Muscle of leg (tissue), 11 donors: ENCODE results near the gene SENP6. TPM values are rescaled to one million over a fixed set of nuclear protein-coding genes. Genes with fewer than 3 reads are reported as not detected.

ENCODE experiments used
- DNase-seq: peaks from one replicate; pipeline ENCODE4 v3.0.0; 2013
- H3K27ac ChIP-seq: one replicate; pipeline ENCODE4 v1.5.1; 2013; ENCODE audit warnings: mild to moderate bottlenecking, low read length, control low read depth
- H3K27me3 ChIP-seq: one replicate; pipeline ENCODE4 v1.6.1; 2013; ENCODE audit warnings: low read length; ENCODE audit not compliant: control insufficient read depth, insufficient read depth
- H3K36me3 ChIP-seq: one replicate; pipeline ENCODE4 v1.6.1; 2013; ENCODE audit warnings: low read length; ENCODE audit not compliant: control insufficient read depth, insufficient read depth
- H3K4me1 ChIP-seq: one replicate; pipeline ENCODE4 v1.6.1; 2013; ENCODE audit warnings: low read length; ENCODE audit not compliant: control insufficient read depth, insufficient read depth
- H3K4me3 ChIP-seq: one replicate; pipeline ENCODE4 v1.5.1; 2013; ENCODE audit warnings: low read length, control low read depth
- H3K9me3 ChIP-seq: replicated peaks from 2 replicates; pipeline ENCODE4 v1.6.1; 2013; ENCODE audit warnings: low read depth, low read length; ENCODE audit not compliant: control insufficient read depth
- WGBS: methylation state at CpG from one replicate; pipeline ENCODE4 v1.1.5; 2013; ENCODE audit warnings: missing lambda C conversion rate; ENCODE audit not compliant: insufficient coverage; 5-methylcytosine and 5-hydroxymethylcytosine counted together
- polyA plus RNA-seq, 8 donors: library from polyadenylated mRNA; unstranded; fragments of 120-200 nt; gene quantifications; one replicate each; pipeline versions ENCODE4 v1.2.1 to v1.2.3, GENCODE V29; 2013; ENCODE audit warnings: inconsistent platforms in 1 of 8, low replicate concordance in 1 of 8; ENCODE audit not compliant: insufficient read length in 8 of 8, insufficient read depth in 1 of 8
- total RNA-seq: library from RNA; stranded (reverse); fragments of 120-200 nt; gene quantifications from one replicate; pipeline ENCODE4 v1.2.4, GENCODE V29; 2013

SENP6 gene
- total and polyA plus RNA-seq, 9 donors: 55.7 to 84.2 (median 70.1) TPM

DNA sequence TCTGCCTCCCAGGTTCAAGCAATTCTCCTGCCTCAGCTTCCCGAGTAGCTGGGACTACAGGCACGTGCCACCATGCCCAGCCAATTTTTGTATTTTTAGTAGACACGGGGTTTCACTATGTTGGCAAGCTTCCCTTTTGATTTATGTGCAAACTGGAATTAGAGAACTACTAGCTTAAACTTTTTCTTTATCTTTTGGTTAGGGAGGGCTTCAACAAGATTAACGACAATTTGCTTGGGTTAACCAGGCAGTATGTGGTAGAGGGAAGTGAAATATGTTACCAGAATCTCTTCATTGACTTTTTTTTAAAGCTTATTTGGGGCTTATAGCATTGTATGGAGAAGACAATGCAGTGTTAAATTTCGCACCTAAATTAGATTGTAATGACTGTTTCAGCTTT is 156.4 kb downstream of the SENP6 start:
- no peak overlapping the region for H3K4me3 ChIP-seq
- no peak for DNase-seq
- no peaks in the 10 kb centered on the region for H3K27me3 ChIP-seq
- H3K9me3 ChIP-seq: no peaks in the 10 kb centered on the region
- H3K36me3 ChIP-seq: no peaks in the 10 kb centered on the region
- WGBS: no CpG with 5 or more reads among the region's 5 CpGs
- H3K27ac ChIP-seq: no peak overlapping the region
- H3K4me1 ChIP-seq: no peaks in the 10 kb centered on the region

DNA sequence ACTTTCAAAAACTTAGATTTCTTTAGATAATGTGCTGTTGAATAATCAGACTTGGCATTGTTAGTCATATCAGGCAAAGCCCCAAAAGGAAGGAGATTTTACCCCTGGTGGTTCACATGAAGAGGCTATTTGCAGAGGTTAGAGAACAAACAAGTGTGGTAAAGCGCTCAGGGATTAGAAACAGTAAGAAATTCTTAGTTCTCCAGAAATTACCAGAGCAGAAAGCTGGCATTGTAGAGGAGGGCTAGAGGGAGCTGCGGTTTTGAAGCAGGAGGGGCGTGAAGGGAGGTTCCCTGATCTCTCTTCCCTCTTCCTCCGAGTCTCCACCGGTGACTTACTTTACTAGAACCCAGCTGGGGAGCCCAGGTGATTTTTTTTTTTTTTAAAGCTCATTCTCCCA is 157.5 kb downstream of the SENP6 start:
- 80% methylated on average over 2 of the region's 5 CpGs for WGBS
- H3K9me3 ChIP-seq: no peaks in the 10 kb centered on the region
- no peak for DNase-seq
- H3K27me3 ChIP-seq: no peaks in the 10 kb centered on the region
- H3K36me3 ChIP-seq: no peaks in the 10 kb centered on the region
- H3K4me1 ChIP-seq: no peaks in the 10 kb centered on the region
- H3K27ac ChIP-seq: no peak overlapping the region
- no peak overlapping the region for H3K4me3 ChIP-seq

GRCh38 chr6:75760320-75760719 is 158.6 kb downstream of the SENP6 start:
- WGBS: no CpG with 5 or more reads among the region's 1 CpG
- H3K27me3 ChIP-seq: no peaks in the 10 kb centered on the region
- no peaks in the 10 kb centered on the region for H3K4me1 ChIP-seq
- no peak overlapping the region for H3K4me3 ChIP-seq
- H3K9me3 ChIP-seq: no peaks in the 10 kb centered on the region
- H3K27ac ChIP-seq: no peak overlapping the region
- H3K36me3 ChIP-seq: no peaks in the 10 kb centered on the region
- peak; percentile 15 for DNase-seq

DNA sequence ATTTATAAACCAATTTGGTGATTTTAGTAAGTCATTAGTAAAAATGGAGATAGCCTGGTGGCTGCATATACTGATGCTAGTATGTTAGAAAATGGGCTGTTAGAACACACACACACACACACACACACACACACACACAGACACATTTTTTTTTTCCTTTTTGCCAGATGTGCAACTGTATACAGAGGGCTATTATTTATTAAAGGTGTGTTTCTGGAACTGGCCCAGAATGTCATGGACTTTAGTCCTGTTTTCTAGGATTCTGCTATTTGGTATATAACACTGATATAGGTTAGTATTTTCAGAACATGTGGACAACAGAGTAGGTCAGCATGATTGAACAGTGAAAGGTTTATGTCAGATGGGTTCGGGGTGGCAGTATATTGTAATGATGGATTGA is 159.8 kb downstream of the SENP6 start:
- no peaks in the 10 kb centered on the region for H3K4me1 ChIP-seq
- H3K27ac ChIP-seq: no peak overlapping the region
- no peaks in the 10 kb centered on the region for H3K36me3 ChIP-seq
- H3K27me3 ChIP-seq: no peaks in the 10 kb centered on the region
- no peak for DNase-seq
- no peaks in the 10 kb centered on the region for H3K9me3 ChIP-seq
- WGBS: no CpG with 5 or more reads among the region's 1 CpG
- H3K4me3 ChIP-seq: no peak overlapping the region

GRCh38 chr6:75762063-75762462 is 160.4 kb downstream of the SENP6 start:
- DNase-seq: no peak
- no peaks in the 10 kb centered on the region for H3K4me1 ChIP-seq
- H3K36me3 ChIP-seq: no peaks in the 10 kb centered on the region
- H3K9me3 ChIP-seq: no peaks in the 10 kb centered on the region
- no peak overlapping the region for H3K4me3 ChIP-seq
- 83% methylated on average over 3 of the region's 8 CpGs for WGBS
- no peaks in the 10 kb centered on the region for H3K27me3 ChIP-seq
- no peak overlapping the region for H3K27ac ChIP-seq

DNA sequence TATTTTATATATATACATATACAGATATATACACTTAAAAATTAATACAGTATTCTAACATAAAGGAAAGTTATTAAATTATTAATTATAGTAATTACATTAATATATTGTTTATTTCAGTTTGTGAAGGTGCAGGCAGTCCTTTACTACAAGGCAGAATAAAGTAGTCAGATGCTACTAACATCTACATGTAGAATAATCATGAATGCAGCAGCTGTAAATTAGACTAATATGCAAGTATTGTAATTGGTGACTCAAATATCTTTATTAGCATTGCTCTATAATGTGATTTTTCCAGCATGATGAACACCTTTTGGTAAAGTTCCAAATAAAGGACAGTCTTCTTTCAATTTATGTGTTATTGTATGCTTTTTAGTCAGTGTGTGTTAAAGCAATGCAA is 164.7 kb downstream of the SENP6 start:
- no peak overlapping the region for H3K27ac ChIP-seq
- no peaks in the 10 kb centered on the region for H3K9me3 ChIP-seq
- no peak overlapping the region for H3K4me3 ChIP-seq

More for the DNA sequence above, 164.7 kb downstream of the SENP6 start:
- Histone ChIP-seq H3K36me3 (no peaks in the 10 kb centered on the region), H3K27me3 (no peaks in the 10 kb centered on the region), H3K4me1 (no peaks in the 10 kb centered on the region)
- DNase-seq: no peak

Other genes starting within 250 kb of the SENP6 start
- gene FILIP1, start 108.1 kb upstream of the SENP6 start, total RNA-seq: 48.9 TPM
- 10 to 100 TPM; 20.3 to 49.0 (median 41.7) TPM for gene FILIP1, start 108.1 kb upstream of the SENP6 start, polyA plus RNA-seq
- gene MYO6, start 147.4 kb downstream of the SENP6 start, total RNA-seq: 4.0 TPM
- 10 to 100 TPM in 1 of 8 donors, 1 to 10 TPM in 7; 5.1 to 10.1 (median 6.8) TPM for gene MYO6, start 147.4 kb downstream of the SENP6 start, polyA plus RNA-seq